Middle frontal gyrus (tissue), 1 donor: ENCODE data around the gene CRADD.
"Not testable (repeated sequence)": the region's sequence is repeated elsewhere in the genome, so short reads cannot be mapped to it uniquely, and the experiment has no call there.

Experiments used
- DNase-seq: peaks from one replicate; pipeline ENCODE4 v3.0.0-alpha.2; 2015; ENCODE audit warnings: low spot score; ENCODE audit errors: extremely low spot score

Gene CRADD

DNA sequence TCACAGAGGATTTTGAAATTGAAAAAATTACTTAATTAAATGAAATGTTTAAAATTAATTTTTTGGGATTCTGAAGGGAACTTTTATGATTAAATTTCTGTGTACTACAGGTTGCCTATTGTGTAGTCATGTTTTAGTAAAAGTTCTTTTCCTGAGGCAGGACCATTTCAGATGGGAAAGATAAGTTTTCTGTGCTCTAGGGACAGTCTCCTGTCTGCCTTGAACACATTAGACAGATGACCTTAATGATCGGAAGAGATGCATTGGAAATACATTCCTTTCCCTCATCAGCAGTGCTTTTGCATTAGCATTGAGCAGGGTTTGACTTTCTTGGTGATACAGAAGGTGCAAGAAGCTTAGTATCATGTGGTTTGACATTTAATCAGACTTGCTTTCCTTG, 28.1 kb downstream of the CRADD start:
- DNase-seq, result no peak

DNA sequence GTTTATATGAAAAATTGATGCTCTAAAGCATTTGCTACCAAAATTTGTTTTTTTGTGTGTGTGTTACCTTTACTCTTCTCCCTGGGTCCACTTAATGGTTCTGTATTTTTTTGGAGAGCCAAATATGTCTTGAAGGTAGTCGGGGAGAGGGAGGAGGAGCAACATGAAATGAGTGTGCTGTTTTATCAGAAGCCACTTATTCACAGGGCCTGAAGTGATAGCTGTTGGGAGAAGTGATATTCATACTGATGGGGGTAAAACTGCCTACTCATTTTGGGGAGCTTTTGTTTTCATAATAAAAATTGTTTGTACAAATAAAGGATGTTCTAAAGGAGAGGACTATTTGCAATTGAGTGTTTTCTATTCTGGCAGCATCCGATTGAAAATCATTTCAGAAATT, 29.2 kb downstream of the CRADD start:
- DNase-seq, result no peak

DNA sequence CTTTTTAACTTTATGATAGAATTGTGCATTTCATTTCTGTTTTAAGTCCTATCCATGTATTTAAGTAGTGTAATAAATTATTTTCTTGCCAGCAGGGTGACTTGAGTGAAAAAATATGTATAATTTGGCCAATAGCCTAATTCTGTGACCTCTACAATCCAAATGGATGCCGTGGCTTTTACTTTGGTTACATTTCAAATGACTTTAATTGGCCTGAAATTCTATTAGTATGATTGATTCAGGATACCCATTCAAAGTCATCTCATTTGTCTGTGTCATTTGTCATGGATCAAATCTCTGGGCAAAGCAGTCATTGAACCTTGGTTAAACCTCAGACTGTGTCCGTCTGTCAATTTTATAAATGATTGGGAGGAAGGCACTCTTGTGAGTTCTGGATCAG, 29.6 kb downstream of the CRADD start:
- no peak for DNase-seq

DNA sequence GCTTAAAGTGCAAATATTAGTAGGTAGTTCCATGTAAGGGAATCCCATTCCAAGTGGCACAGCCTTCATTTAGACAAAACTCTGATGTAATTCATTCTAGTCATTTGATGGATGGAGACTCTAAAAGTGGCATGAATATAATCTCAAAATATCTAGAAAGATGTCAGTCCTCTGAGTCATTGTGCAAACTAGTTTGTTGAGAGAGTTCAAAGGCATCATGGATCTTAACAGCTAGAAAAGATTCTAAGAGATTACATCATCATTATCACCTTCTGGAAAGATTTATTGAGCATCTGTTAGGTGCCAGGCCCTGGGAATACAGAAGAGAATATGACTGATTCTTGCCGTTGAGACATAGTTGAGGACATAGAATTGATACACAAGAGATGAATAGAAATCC, 30.7 kb downstream of the CRADD start:
- DNase-seq, result no peak

DNA sequence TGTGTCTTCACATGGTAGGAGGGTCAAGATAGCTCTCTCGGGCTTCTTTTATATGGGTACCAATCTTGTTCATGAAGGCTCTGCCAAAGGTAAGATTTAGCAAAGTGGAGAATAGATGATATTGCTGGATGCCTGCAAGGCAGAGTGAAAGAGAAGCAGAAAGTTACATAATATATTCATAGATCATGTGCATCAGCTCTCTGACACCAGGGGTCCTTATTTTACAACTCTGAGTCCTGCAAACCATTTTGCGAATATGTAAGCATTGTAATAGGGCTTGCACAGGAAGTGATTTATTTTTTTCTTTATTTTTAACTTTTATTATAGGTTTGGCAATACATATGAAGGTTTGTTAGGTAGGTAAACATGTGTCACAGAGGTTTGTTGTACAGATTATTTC, 31.8 kb downstream of the CRADD start:
- DNase-seq, result no peak

DNA sequence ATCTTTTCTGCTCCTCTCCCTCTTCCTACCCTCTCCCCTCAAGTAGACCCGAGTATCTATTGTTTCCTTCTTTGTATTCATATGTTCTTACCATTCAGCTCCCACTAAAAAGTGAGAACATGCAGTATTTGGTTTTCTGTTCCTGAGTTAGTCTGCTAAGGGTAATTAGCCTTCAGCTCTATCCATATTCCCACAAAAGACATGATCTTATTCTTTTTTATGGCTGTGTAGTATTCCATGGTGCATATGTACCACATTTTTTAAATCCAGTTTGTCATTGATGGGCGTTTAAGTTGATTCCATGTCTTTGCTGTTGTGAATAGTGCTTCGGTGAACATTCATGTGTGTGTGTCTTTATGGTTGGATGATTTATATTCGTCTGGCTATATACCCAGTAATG, 32.2 kb downstream of the CRADD start:
- no peak for DNase-seq

DNA sequence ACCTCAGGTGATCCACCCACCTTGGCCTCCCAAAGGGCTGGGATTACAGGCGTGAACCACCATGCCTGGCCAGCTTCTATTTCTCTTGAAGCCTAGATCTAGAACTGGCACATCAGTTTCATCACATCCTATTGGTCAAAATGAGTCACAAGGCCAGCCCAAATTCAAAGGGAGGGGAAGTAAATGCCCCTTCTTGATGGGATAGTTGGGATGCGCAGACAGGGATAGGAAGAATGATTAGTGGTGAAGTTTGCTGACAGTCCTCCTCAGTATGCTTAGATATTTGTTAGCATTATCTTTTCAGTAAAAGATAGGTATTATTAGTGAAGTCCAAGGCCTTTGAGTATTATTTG, 33.4 kb downstream of the CRADD start:
- no peak for DNase-seq

DNA sequence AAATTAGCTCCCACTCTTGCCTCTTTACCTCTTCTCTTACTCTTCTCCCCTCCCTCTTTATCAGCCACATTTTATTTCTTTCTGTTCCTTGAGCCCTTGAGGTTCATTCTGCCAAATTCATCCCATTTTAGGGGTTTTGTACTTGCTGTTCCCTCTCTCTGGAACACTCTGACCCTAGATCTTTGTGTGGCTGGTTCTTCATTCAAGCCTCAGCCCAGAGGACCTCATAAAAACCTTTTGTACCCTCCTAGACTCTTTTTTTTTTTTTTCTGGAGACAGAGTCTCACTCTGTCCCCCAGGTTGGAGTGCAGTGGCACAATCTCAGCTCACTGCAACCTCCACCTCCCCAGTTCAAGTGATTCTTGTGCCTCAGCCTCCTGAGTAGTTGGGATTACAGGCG, 34.3 kb downstream of the CRADD start:
- DNase-seq, result not testable (repeated sequence)

DNA sequence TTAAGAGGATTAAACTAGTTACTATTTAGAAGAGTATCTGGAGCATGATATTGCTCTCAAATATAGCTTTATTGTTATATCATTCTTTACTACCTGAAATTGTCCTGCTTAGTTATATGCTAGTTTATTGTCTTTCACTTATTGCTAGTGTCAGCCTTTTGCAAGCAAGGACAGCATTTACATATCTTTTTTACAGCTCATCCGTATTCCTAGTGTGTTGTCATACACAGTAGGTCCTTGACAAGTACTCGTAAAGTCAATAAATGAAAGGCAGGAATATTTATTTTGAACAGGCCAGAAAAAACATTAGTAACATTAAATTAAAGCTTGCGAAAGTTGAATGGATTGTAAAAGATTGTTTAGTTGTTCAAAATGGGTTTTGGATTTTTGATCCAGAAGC, 35.0 kb downstream of the CRADD start:
- no peak for DNase-seq

DNA sequence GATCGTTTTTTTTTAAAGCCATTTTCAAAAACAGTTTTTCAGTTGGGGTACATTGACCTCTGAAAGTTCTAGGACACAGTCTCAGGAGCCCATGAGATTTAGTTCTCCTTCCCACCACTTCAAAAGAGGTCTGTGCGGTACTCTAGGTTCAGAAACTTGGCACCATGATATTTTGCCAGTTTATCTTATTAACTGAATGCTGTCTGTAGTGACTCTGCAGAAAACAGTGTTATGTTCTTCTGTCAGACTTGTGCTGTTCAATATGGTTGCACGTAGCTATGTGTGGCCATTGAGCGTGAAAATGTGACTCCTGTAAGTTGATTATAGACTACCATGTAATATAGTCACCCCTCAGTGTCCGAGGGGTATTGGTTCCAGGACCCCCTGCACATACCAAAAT, 35.9 kb downstream of the CRADD start:
- no peak for DNase-seq

DNA sequence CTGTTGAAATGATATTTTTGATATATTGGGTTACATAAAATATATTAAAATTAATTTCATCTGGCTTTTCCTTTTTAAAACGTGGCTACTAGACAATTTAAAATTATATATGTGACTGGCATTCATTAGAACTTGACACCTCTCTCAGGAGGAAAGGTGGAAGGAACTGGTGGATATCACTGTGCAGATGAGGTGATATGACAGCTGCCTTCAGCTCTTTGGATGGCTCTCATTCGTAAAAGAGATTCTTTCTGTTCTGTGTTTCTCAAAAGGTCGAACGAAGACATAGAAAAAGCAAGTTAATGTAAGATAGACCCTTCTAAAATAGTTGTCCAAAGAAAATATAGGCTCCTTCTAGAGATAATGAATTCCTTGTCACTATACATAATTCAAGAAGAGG, 36.6 kb downstream of the CRADD start:
- DNase-seq, result no peak

DNA sequence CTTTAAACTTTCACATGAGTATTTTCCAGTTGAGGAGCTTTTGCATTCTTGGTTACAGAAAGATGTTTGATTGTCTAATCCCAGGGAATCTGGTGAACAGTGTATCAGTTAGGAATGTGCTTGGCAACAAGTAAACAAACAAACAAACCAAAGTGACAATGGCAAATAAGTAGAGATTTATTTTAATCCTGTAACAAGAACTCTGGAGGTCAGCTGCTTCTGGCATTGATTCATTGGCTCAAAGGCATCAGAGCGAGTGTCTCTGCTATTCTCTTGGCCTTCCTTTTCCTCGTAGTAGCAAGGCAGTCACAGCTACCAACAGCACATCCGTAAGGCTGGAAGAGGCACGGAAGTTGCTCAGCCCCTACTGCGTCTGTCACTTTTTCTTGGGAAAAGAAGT, 37.2 kb downstream of the CRADD start:
- DNase-seq, result no peak

DNA sequence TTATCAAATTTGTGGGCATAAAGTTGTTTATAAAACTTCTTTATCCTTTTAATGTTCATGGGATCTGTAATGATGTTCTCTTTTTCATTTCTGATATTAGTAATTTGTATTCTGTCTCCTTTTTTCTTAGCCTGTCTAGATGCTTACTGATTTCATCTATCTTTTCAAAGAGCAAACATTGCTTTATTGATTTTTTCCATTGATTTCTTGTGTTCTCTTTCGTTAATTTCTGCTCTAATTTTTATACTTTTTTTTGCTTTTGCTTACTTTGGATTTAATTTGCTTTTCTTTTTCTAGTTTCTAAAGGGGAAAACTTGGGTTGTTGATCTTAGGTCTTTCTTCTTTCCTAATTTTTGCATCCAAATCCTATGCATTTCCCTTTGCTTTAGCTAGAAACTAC, 42.5 kb downstream of the CRADD start:
- DNase-seq, result no peak

DNA sequence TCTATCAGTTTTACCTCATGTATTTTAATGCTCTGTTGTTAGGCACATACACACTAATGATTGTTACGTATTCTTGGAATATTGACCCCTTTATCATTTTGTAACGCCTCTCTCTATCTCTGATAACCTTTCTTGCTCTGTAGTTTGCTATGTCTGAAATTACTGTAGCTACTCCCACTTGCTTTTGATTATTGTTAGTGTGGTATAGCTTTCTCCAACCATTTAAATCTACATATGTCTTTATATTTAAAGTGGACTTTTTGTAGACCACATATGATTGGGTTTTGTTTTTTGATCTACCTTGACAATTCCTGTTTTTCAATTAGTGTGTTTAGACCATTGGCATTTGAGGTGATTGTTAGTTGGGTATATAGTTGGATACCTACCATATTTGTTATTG, 43.4 kb downstream of the CRADD start:
- no peak for DNase-seq

DNA sequence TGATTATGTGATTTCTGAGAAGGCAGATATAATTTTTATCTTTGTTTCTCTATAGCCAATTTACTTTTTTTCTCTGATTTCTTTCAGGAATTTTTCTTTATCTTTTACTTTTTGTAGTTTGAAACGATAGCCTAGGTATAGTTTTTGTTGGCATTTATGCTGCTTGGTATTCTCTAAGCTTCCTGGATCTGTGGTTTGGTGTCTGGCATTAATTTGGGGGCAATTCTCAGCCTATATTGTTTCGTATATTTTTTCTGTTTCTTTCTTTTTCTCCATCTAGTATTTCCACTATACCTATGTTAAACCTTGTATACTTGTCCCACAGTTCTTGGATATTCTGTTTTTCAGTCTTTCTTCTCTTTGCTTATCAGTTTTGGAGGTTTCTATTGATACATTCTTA, 45.0 kb downstream of the CRADD start:
- DNase-seq, result no peak

DNA sequence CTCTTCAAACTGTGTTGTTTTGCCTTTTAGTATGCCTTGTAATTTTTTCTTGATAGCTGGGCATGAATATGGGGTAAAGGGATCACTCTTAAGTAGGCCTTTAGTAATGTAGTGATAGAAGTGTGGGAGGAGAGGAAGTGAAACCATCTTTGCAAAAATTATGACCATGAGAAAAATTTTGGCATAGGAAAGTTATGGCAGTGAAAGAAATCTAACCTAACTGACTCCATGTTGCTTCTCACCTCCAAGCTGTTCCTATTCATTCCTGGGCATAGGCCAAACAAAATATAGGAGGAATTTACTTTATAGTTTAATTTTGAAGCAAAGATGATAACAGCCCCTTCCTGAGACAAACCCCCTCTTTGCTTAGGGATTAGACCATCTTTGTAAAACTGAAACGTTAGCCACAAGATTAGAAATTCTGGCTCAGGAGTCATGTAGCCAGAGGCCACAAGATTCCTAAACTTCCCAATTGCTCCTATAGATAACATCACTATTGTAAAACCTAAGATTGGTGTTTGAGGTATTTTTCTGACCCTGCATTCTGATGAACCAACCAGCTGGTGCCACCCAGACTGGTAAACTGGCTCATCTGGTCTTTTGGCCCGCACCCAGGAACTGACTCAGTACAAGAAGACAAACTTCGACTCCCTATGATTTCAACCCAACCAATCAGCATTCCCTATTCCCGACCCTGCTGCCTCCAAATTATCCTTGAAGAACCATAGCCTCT, 45.8 kb downstream of the CRADD start:
- DNase-seq, result no peak

DNA sequence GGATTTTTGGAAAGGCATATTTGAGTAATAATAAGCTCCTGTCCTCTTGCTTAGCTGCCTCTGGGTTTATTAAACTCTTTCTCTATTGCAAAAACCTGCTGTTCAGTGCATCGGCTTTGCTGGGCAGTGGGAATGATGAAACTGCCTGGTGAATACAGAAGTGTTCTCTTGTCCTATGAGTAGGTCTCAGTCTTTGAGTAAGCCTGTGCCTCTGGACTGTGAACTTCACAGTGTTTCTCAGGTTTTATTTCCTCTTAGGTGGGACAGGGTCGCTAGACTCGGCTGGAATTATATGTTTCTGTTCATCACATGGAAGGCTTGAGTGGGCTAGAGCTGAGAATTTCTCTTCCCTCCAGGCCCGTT, 46.4 kb downstream of the CRADD start:
- no peak for DNase-seq

DNA sequence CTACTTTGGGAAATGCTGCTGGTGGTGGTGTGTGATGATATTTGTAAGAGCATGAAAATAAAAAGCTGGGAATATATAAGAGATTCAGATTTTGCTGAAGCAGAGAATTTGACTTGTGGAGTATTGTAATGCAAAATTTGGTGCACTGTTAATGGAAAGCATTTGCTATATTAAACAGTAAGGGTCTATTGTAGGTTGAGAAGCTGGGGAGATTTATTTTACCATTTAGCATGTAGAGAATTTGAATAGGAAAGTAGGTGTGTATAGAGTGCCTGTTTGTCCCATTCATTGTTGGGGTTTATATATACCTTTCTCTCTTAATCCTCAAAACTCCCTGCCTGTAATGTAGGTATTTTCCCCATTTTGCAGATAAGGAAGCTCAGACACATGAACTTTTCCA, 48.4 kb downstream of the CRADD start:
- DNase-seq, result no peak

DNA sequence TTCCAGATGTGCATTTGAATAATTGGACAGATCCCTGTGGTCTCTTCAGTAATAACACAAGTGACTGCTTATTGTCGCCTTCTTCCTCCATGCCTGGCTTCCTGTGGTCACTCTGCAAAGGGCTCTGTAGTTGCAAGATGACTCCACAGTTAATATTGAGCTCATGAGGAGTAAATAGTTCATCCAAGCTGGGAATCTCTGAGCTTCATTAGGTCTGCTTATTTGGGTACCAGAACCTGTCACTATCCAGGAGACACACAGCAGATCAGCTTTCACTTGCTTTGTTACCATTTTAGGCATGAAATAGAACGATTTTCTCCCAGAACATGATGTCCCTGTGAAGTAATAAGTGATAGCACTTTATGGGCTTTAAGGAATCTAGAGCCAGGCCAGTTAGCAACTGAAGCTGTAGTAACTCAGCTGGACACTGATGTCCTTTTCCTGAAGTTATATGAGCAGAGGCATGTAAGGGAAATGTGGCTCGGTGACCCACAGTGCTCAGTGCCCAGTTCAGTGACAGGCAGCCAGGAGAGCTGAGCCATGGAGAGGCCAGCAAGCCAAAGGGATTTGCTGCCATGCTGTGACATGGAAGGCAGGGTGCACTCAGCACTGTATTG, 50.1 kb downstream of the CRADD start:
- no peak for DNase-seq

DNA sequence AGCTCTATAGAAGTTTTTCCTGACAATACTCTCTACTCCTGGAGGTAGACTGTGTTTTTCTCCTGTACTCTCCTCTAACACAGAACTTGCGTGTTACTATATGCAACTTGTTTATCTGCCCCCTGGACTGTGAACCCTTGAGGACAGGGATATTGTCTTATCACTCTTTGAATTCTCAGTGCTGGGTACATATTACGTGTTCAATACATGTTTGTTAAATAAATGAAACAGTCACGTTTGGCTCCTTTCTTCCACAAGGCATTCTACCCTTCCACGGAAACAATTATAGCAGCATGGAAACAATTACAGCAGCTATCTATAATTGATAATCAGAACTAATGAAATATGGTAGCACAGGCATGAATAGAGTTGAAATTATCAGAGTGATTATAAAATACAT, 50.7 kb downstream of the CRADD start:
- no peak for DNase-seq

DNA sequence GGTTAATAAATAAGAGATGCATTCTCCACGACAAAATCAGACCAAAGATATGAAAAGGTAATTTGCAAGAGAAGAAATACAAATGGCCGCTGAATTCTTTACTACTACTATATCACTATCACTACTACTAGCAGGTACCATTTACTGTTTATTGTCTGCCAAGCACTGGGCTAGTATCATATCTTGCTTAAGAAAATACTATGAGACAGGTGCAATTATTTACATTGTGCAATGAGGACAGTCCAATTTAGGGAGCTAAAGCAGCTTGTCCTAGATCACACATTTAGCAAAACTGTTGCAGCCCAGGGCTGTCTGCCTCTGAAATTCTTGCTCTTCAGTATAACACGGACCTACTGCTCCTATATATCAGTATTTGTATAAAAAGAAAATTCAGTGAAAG, 52.8 kb downstream of the CRADD start:
- DNase-seq, result no peak

DNA sequence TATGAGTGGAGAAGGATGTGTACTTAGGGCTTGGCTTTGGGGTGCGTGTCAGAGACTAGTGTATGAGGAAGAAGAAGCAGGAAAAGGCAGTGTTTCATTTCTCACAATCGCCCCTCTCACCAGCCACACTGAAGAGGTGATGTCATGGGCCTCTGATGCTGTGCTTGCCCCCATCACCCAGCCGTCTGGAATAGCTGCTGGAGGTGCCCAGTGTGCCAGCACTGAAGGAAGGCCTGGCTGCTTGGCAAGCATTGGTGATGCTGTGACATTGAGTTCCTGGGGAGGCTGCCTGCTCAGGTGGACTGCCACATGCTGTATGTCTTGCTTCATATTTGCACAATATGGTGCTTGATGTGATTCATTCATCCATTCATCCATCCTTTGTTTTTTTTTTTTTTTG, 56.2 kb downstream of the CRADD start:
- DNase-seq, result no peak

DNA sequence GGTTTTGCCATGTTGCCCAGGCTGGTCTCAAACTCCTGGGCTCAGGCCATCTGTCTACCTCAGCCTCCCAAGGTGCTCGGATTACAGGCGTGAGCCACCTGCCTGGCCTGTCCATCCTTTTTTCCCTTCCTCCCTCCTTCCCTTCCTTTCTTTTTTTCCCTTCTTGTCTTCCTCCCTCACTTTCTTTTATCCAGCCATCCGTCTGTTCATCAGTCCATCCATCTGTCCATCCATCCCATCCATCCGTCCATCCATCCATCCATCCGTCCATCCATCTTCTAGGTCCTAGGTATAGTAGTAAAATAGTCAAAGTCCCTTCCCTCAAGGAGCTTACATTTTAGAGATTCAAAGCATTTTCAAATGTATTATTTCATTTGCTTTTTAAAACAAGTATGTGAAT, 56.8 kb downstream of the CRADD start:
- no peak for DNase-seq

DNA sequence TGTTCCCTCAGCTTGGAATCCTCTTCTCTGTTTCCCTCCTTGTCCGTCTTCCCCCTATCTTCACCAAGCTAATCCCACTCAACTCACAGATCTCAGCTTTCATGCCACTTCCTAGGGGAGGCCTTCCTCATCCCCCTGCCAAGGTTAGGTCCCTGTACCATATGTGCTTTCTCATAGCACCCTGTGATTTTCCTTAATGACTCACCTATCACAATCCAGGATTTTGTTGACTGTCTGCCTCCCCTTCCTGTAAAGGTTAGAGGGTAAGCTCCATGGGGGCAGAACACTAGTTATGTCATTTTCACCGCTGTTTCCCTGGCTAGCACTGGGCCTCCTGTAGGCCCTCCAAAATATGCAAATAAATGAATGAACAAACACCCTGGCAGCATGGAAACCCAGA, 57.6 kb downstream of the CRADD start:
- no peak for DNase-seq
